ENCODE measurements around the gene ANGPT4.

The ANGPT4 gene

DNA sequence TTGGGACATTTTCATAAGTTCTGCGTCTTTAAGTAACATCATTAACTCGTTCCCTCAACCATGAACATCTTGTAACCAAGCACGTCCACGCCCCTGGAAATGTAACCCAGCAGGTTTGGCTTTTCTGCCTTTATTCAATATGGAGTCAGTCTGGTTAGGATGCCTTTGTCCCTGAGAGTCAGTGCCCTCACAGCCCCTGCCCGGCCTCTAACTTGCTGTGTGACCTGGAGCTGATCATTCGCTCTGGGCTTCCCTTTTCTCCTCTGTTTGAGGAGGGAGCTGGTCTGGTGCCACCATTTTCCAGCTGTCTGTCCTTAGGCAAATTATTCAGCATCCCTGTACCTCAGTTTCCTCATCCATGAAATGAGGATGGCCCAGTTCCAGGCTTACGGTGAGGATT lies 26.5 kb upstream of the ANGPT4 start:
- no peak for FAIRE-seq
- no peak for DNase-seq (ENCODE audit: extremely low spot score, insufficient read length, low read depth)

DNA sequence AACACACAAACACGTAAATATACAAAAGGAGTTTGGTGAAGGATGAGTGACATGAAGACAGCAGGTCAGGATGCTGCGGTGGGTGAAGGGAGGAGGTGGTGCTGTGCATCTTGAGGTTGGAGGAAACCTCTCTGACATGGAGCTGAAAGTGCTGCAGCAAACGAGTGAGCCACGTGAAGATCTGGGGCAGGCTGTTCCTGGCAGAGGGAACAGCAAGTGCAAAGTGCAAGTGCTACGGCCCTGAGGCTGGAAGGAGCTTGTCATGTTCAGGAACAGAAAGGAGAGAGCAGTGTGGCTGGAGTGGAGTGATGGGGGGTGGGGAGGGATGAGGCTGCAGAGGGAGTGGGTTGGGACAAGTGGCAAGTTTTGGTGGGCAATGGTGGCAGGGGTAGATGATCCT lies 24.8 kb upstream of the ANGPT4 start:
- FAIRE-seq (no peak), DNase-seq (ENCODE audit: extremely low spot score, insufficient read length, low read depth) (no peak)

DNA sequence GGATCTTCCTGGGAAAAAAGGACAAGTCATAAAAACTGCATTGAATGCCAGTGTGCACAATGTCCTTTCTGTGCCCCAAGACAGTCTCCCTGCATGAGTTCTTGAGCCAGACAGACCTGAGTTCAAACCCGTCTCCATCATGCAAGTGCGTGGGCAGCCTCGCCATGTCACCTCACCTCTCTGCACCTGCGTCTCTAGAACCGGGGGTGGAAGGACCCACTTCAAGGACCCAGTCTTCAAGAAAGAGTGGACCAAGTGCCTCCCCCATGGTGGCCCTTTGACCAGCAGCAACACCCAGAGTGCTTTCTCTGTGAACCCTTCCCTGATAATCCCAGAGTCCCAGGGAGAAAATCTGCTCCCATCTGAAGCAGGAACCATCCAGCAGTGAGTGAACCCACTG lies 23.5 kb upstream of the ANGPT4 start:
- FAIRE-seq = no peak
- DNase-seq (ENCODE audit: extremely low spot score, insufficient read length, low read depth) = no peak

DNA sequence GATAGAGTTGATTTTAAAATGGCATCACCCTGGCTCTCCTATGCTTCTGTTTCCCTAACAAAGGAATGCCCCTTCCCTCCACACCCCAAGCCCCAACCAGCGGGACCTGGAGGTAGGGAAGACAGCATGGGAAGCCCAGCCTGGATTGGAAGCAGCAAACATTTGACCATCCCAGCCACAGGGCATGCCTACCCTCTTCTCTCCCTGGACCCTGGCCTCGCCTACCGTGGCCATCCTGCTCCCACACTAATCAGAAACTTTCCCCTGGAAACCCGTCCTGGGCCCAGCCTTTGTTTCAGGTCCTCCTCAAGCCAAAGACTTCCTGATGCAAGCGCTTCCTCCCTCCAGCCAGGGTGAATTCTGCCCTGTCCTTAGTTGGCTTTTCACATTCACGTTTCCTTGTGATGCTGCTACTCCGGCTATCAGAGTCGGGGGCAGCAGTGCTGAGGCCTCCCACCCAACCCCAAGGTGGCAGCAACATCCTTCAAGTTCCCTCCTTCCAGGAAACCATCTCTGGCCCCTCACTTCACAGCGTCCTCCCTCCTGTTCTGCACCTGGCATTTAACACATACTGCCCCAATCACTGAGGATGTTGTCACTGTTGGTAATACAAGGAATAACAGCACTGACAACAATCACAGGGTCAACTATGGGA lies 18.2 kb upstream of the ANGPT4 start:
- FAIRE-seq (no peak), DNase-seq (ENCODE audit: extremely low spot score, insufficient read length, low read depth) (no peak)

DNA sequence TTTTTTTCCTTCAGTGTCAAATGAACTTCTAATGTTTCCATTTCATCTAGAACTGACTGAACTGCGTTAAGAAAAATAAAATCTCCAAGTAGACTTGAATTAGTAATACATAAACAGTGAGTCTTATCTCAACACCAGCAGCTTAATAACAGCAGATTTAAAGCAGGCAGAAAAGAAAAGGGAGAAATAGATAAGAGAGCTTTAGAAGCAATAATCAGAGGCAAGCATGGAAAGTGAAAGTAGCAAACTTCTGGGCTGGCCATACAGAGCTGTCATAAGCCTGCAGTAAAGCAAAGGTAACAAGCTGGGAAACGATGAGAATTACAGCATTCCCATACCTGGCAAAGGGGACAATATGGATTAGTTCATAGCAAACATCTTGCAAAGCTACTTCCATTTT lies 16.9 kb upstream of the ANGPT4 start:
- FAIRE-seq = no peak
- DNase-seq (ENCODE audit: extremely low spot score, insufficient read length, low read depth) = no peak

DNA sequence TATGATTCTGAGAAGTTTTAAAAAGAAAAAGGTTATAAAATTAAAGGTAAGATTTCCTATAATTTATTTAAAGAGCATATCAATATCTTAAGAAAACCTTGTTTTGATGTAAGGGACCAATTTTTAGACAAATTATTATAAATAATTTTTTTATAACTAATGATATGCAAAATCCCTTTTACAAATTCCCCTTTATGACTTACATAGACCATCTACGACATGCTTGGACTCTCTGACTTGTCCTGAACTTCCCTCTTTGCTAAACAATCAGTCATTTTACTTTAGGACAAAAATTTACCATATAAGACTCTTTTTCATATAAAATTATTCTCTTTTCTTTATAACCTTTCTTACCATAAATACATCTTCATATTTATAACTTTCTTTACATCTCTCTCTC lies 15.3 kb upstream of the ANGPT4 start:
- DNase-seq (ENCODE audit: extremely low spot score, insufficient read length, low read depth) = no peak
- no peak for FAIRE-seq

DNA sequence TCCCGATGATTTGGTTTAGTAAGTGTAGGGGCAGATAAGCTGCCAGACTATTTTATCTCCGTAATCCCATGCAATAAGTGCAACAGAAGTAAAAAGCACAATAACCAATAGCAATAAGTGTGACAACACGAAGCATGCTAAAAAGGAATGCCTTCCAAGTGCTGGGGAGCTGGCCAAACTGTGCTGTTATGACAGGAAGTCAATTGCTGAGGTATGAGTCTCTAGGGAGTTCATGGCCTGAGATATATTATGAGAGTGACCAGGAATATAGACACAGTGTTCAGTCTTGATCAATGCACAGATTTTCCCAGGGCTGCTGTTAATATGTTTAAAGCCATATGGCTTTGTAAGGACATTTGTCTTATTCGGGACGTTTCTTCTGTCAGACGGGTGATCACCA lies 10.5 kb upstream of the ANGPT4 start:
- FAIRE-seq = no peak
- DNase-seq (ENCODE audit: extremely low spot score, insufficient read length, low read depth) = no peak

DNA sequence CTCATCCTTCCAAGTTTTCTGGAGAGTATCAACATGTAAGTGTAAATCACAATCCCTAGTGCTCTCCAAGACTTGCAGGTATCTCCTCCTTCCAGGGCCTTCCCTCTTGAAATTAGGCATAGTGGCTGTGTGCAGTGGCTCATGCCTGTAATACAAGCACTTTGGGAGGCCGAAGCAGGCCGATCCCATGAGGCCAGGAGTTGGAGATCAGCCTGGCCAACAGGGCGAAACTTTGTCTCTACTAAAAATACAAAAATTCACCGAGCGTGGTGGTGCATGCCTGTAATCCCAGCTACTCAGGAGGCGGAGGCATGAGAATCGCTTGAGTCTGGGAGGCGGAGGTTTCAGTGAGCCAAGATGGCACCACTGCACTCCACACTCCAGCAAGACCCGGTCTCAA lies 9.4 kb upstream of the ANGPT4 start:
- DNase-seq (ENCODE audit: extremely low spot score, insufficient read length, low read depth) = no peak
- no peak for FAIRE-seq

DNA sequence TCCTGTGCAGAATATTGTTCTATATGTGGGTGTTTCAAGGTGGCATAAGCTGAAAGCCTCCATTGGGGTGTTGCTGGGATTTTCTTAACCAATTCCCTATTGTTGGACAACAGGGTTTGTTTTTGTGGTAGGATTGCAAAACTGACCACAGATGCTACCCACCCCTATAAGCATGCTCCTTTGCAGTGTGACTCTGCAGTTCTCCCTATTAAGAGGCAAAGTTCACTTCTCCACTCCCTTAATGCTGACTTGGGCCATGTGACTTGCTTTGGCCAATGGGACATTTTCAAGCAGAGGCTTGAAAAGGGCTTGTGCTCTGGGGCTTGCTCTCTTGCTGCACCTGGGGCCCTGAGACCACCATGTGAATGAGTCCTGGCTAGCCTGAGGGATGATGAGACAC lies 8.5 kb upstream of the ANGPT4 start:
- no peak for FAIRE-seq
- no peak for DNase-seq (ENCODE audit: extremely low spot score, insufficient read length, low read depth)

DNA sequence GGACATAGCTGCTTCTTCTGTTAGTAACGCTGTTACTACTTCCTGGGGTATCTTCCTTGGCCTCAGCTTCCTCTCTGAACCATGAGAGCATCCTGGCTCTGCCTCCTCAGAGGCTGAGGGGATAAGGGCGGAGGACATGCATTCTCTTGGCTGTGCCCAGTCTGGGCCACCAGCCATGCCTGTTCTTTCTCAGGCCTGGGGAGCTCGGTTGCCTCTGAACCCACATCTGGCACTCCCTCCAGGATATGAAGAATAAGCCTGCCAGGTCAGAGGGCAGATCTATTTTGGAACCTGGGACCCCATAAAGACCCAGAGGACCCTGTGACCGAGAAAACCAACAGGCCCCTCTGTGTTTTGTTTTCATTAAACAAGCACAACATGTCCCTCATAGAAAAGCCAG lies 6.6 kb upstream of the ANGPT4 start:
- no peak for FAIRE-seq
- no peak for DNase-seq (ENCODE audit: extremely low spot score, insufficient read length, low read depth)

DNA sequence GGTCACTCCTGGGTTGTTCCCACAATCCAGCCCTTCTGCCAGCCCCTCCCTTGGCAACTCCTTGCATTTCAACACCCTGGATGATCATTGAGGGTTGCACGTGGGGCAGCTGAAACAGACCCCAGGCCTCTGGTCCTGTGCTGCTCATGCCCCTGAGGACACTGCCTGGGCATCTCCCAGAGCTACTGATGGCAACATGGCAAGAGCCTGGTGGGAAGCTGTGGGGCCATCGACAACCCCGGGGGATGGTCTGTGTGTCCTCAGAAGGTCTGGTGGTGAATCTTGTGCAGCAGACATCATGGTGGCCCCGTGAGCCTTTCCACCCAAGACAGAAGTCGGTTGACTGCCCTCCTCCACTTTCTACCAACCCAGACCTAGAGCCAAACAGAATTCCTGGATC lies 4.9 kb upstream of the ANGPT4 start:
- DNase-seq (ENCODE audit: extremely low spot score, insufficient read length, low read depth) (no peak), FAIRE-seq (no peak)

DNA sequence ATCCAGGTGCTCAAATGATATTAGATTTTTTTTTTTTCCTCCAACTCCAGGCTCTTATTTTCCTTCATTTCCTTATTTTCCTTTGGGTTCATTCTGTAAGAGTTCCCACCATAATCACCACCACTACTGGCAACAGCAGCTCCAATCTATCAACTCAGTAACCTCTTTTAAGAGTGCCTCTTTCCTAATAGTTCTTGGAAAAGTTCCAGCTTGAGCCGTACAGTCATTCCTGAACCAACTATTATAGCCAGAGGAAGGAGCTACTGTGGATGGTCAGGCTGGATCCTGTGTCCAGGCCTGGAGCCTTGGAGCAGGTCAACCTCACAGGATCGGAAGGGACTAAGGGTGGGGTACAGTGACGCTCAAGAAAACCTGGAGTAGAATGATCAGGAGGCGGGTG lies 4.2 kb upstream of the ANGPT4 start:
- no peak for FAIRE-seq
- DNase-seq (ENCODE audit: extremely low spot score, insufficient read length, low read depth) = no peak

DNA sequence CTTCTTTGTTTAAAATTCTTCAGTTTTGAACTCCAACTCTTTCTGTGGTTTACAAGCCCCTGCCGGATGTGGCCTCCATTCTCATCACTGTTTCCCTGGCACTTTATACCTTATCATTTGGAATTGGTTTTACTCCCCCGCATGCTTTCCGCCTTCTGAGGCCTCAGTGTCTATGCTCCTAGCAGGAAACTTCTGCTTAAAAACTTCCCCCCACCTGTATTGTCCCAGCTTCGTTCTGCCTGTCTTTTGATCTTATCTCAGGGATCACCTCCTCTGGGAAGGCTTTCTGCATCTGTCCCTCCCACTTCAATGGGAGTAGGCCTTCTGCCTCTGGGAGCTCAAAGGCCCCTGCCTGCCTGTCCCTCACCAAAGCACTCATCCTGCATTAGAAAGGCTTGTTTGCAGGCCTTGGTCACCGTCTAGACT lies 3.4 kb upstream of the ANGPT4 start:
- no peak for FAIRE-seq
- no peak for DNase-seq (ENCODE audit: extremely low spot score, insufficient read length, low read depth)

DNA sequence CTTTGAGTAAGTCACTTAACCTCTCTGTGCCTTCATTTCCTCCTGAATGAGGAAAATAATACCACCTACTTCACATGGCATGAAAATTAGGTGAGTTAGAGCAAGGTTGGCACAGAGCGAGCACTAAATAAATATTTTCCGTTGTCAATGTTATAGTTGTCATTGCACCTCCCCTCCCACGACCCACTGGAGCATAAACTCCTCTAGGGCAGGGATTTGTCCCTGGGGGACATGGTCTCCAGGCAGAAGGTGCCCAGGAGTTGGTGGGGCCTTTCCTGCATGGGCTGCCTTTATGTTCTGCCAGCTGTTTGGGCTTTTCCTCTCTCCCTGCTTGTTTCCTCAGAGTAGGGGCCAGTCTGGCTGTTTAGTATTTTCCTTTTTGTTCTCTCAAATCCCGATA lies 1.3 kb upstream of the ANGPT4 start:
- DNase-seq (ENCODE audit: extremely low spot score, insufficient read length, low read depth) = no peak
- FAIRE-seq = no peak

DNA sequence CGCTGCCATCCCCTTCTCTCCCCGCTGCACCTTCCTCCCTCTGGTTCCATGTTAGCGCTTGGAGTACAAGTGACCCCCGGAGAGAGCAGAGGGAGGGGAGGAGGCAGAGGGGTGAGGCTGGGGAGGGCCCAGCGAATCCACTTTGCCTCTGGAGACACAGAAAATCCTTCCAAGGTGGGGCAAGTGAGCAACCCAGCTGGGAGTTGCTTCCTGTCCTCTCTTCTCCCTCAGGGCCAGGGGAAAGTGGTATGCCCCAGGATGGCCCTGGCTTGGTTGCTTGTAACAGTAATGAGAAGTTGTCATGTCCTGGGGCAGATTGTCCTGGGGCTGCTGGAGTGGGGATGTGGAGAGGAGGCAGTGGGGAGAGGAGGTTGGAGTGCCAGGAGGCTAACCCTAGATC lies 691 bp upstream of the ANGPT4 start:
- FAIRE-seq (no peak), DNase-seq (ENCODE audit: extremely low spot score, insufficient read length, low read depth) (no peak)

DNA sequence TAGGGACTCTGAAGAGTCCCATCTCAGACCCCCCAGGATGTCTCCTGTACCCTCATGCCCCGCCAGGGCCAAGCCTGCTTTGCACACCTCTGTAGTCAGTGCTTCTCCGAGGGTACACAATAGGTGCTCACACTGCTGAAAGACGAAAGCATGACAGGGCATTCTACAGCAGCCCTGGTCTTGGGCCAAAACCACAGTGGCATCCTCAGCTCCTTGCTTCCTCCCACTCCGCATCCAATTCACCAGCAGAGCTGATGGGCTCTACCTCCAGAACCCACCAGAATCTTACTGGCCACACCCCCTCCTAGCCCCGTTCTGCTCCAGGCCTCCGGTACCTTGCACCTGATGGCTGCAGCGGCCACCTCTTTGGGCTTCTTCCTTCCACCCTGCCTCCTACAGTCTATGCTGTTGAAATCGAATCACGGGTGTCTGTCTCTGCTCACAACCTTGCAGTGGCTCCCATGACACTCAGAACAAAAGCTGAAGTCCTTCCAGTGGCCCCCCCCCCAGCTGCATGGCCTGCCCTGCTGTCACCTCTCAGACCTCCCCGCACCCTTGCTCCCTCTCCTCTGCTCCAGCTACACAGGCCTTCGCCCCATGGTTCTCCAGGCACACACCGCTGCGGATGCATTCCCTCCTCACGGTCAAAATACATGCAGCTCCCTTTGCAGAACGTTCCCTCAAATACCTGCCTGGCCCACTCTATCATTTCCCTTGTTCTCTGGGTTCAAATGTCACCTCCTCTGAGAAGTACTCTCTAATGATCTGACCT lies 1.2 kb downstream of the ANGPT4 start:
- FAIRE-seq = no peak

DNA sequence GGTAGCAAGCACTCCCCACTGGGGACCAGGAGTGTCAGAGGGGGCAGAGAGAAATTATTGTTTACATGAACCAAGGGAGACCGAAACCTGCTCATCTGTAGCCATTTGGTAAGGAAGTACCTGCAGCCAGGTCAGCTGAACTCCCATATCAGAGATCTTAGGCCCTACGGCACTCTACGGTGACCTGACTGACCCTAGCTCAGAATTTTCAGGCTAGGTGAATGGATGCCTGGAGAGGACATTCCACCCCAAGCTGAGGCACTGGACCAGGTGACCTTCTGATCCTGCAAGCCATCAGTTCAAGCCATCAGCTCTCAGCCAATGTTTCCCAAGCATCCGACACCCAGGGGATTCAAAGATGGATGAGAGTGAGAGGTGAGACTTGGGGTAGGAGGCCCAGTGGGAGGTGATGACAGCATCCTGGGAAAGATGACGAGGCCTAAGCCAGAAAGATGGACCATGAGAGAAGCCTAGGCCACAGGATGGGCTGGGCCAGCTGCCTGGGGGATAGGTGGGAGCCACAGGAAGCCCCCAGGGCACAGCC lies 2.8 kb downstream of the ANGPT4 start:
- DNase-seq (ENCODE audit: extremely low spot score, insufficient read length, low read depth) (no peak), FAIRE-seq (no peak)

More for the DNA sequence above, 1.2 kb downstream of the ANGPT4 start:
- DNase-seq (ENCODE audit: extremely low spot score, insufficient read length, low read depth) = no peak

DNA sequence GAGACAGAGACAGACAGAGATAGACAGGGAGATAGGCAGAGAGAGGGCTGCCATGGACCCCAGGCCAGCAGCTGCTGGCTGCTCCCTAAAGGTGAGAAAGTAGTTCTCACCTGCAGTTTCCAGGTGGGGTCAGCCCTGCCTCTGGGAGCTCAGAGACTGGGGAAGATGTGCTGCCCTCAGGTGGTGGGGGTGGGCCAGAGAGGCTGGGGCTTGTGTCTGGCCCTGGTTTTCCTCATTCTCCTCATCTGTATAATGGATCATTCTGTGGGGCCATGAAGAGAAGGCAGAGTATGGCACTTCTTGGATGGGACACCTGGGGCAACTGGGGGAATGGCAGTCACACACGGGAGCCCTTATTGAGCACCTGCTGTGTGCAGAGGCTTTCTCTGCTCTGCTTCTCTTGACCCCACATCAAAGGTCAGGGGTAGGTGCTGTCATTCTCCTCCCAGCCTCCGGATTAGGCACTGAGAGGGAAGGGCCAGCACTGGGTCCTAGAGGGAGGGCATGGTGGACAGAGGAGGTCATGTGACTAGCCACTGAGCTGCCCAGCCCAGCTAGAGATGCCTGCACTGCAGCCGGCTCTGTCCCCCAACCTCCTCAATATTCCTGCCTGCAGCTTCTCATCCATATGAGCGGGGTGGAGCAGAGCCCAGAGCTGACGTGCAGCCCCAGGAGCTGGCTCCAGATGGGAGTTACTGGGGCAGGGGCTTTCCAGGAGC lies 4.1 kb downstream of the ANGPT4 start:
- FAIRE-seq (no peak), DNase-seq (ENCODE audit: extremely low spot score, insufficient read length, low read depth) (no peak)

DNA sequence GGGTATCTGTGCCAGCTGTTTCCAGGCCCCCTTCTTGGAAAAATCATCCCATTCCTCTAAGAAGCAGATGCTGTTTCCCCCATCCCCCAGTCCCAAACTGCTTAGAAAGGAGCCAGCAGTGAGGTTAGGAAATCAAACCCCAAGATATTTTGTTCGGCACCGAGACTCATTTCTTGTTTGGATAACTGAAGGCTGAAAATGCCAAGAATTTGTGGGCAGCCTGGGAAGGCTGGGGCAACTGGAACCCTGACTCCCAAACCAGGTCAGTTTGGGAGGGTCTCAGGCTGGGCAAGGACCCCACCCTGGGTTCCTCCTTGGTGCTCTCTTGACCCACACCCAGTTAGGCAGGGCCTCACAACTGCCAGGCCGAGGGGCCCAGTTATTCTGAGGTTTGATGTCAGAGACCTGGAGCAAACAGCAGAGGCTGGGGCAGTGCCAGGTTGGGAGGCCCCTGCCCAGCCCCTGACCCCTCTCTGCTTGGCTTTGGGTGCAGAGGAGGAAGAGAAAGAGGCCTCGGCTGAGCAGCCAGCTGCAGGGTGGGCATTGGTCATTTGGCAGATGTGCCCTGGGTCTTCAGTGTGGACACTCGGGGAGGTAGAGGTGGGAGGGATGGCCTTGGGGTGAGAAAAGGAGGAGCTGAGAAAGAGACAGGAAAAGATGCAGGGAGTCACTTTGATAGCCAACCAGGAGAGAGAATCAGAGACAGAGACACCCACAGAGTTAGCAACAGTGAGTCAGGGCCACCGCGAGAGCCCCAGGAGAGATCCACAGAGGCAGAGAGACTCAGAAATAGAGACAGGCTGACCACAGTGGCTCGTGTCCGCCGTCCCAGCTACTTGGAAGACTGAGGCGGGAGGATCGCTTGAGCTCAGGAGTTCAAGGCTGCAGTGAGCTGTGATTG lies 5.0 kb downstream of the ANGPT4 start:
- DNase-seq (ENCODE audit: extremely low spot score, insufficient read length, low read depth) (no peak), FAIRE-seq (no peak)
